ENCODE measurements around the gene LHFPL3. TPM values are rescaled to one million over a fixed set of nuclear protein-coding genes. Genes with fewer than 3 reads are reported as not detected.
"Not testable (repeated sequence)": the region's sequence is repeated elsewhere in the genome, so short reads cannot be mapped to it uniquely, and the experiment has no call there.

LHFPL3 gene
- polyA plus RNA-seq, 1 of the 3 experiments (the other 2 are of a cell fraction) = not detected

GRCh38 chr7:104923010-104923421, 594.6 kb downstream of the LHFPL3 start (continued):
- no peak for TF ChIP-seq NRF1 (IDR thresholded peaks at IDR 0.05; ENCODE audit: low read depth, low read length)
- TF ChIP-seq RAD21 (IDR thresholded peaks at IDR 0.05; ENCODE audit: low read length) = peak; percentile 99
- no peak for TF ChIP-seq ELF1 (IDR thresholded peaks at IDR 0.05)
- no peak for TF ChIP-seq FOXJ3 (CRISPR knock-in tag; IDR thresholded peaks at IDR 0.05)
- TF ChIP-seq GABPA (IDR thresholded peaks at IDR 0.05; ENCODE audit: low read depth) = no peak
- 0 out of 2 replicates have a peak, but pooled peaks have one; percentile 23 for TF ChIP-seq SIN3A (IDR thresholded peaks at IDR 0.05; ENCODE audit: borderline replicate concordance, low read depth, low read length)
- TF ChIP-seq FOXM1 (IDR thresholded peaks at IDR 0.05; ENCODE audit: low read depth) = no peak
- no peak for TF ChIP-seq RCOR1 (IDR thresholded peaks at IDR 0.05; ENCODE audit: low read length)
- TF ChIP-seq RFX5 (IDR thresholded peaks at IDR 0.05; ENCODE audit: low read length) = peak; percentile 41; the same call in 1 of the 2 replicates
- peak; percentile 54; the same call in 1 of the 2 replicates for TF ChIP-seq MXI1 (IDR thresholded peaks at IDR 0.05; ENCODE audit: low read depth, low read length)
- no peak for TF ChIP-seq REST (IDR thresholded peaks at IDR 0.05; ENCODE audit: low read depth, low read length)

- not testable (repeated sequence) for H3K27ac ChIP-seq (ENCODE audit: low read depth in 2 of 2, low read length in 1 of 2); H3K9me2 ChIP-seq; H3K9me3 ChIP-seq; H3K27me3 ChIP-seq (ENCODE audit: insufficient read depth); H3K4me2 ChIP-seq; H4K20me1 ChIP-seq (ENCODE audit: insufficient read depth); DNase-seq; H3K9ac ChIP-seq; H3K4me3 ChIP-seq (ENCODE audit: low read depth in 2 of 2, low read length in 1 of 2); H3K79me2 ChIP-seq (ENCODE audit: insufficient read depth); H3K4me1 ChIP-seq (ENCODE audit: control insufficient read depth in 1 of 2, insufficient read depth in 2 of 2, low read depth in 1 of 2, low read length in 1 of 2); H2AFZ ChIP-seq (ENCODE audit: low read depth); H3F3A ChIP-seq (replicated peaks; ENCODE audit: insufficient read depth); H3K36me3 ChIP-seq (replicated peaks in 1 of 2; ENCODE audit: control insufficient read depth in 1 of 2, insufficient read depth in 2 of 2, low read length in 1 of 2)
- 88% methylated on average over 5 of the region's 5 CpGs for WGBS (ENCODE audit: low lambda C conversion rate)
- ChIA-PET POLR2A (interaction anchor here (0.8 kb wide), 1 partner anchor 87 kb away, joined by 3 read pairs; no protein-coding TSS in a partner anchor), CTCF (interaction anchor here (1.0 to 15.4 kb wide), 7 partner anchors 7 to 696 kb away, joined by 3 to 374 read pairs (median 6); no protein-coding TSS in a partner anchor)
These were observed 597.8 kb downstream of the LHFPL3 start for GRCh38 chr7:104926189-104926588.

GRCh38 chr7:104926601-104927041, 598.2 kb downstream of the LHFPL3 start:
- 83% methylated on average over 5 of the region's 5 CpGs for WGBS (ENCODE audit: low lambda C conversion rate)
- peaks cover 0 to 7% of the 10 kb centered on the region in 2 experiments; a peak in 1 of 4 replicates for H3K4me1 ChIP-seq (ENCODE audit: control insufficient read depth in 1 of 2, insufficient read depth in 2 of 2, low read depth in 1 of 2, low read length in 1 of 2)
- no peak overlapping the region for H3K4me3 ChIP-seq (ENCODE audit: low read depth in 2 of 2, low read length in 1 of 2)
- H4K20me1 ChIP-seq (ENCODE audit: insufficient read depth) = no peaks in the 10 kb centered on the region
- H3K9ac ChIP-seq = no peak overlapping the region
- ChIA-PET POLR2A (interaction anchor here (0.8 kb wide), 1 partner anchor 87 kb away, joined by 3 read pairs; no protein-coding TSS in a partner anchor), CTCF (interaction anchor here (0.8 to 15.4 kb wide), 6 partner anchors 8 to 696 kb away, joined by 3 to 374 read pairs (median 9); no protein-coding TSS in a partner anchor)
- no peak overlapping the region for H3K4me2 ChIP-seq
- no peak overlapping the region for H3K27ac ChIP-seq (ENCODE audit: low read depth in 2 of 2, low read length in 1 of 2)
- no peak for DNase-seq
- no peaks in the 10 kb centered on the region for H3K27me3 ChIP-seq (ENCODE audit: insufficient read depth)
- H3K79me2 ChIP-seq (ENCODE audit: insufficient read depth) = no peaks in the 10 kb centered on the region
- H3K9me3 ChIP-seq = no peaks in the 10 kb centered on the region
- H3K36me3 ChIP-seq (replicated peaks in 1 of 2; ENCODE audit: control insufficient read depth in 1 of 2, insufficient read depth in 2 of 2, low read length in 1 of 2) = no peaks in the 10 kb centered on the region
- H3K9me2 ChIP-seq = no peaks in the 10 kb centered on the region
- H3F3A ChIP-seq (replicated peaks; ENCODE audit: insufficient read depth) = no peaks in the 10 kb centered on the region
- no peak overlapping the region for H2AFZ ChIP-seq (ENCODE audit: low read depth)
- TF ChIP-seq RFX5 (IDR thresholded peaks at IDR 0.05; ENCODE audit: low read length) (no peak), REST (IDR thresholded peaks at IDR 0.05; ENCODE audit: low read depth, low read length) (no peak), PBX3 (IDR thresholded peaks at IDR 0.05) (no peak), EZH2phosphoT487 (IDR thresholded peaks at IDR 0.05; ENCODE audit: borderline replicate concordance, low read depth) (no peak), NRF1 (IDR thresholded peaks at IDR 0.05; ENCODE audit: low read depth, low read length) (no peak), TEAD4 (IDR thresholded peaks at IDR 0.05; ENCODE audit: borderline replicate concordance, insufficient read depth) (no peak), FOSL2 (IDR thresholded peaks at IDR 0.05; ENCODE audit: borderline replicate concordance, low read depth) (no peak)

All from SK-N-SH (cell line).